HG03442 (cell line): ENCODE data around the gene PLCXD3.
A peak's percentile ranks its signal among the peaks of the same experiment; 100 is the strongest.

Experiments
- ATAC-seq: cut with Tn5 transposase; IDR thresholded peaks from one replicate; pipeline ENCODE4 v1.9.1; 2021; ENCODE audit warnings: mild to moderate bottlenecking, moderate library complexity; ENCODE audit not compliant: unreplicated experiment

PLCXD3 gene

GRCh38 chr5:41291323-41291722 is 219.1 kb downstream of the PLCXD3 start:
- ATAC-seq, result no peak

GRCh38 chr5:41290810-41291209 is 219.6 kb downstream of the PLCXD3 start:
- ATAC-seq, result no peak

DNA sequence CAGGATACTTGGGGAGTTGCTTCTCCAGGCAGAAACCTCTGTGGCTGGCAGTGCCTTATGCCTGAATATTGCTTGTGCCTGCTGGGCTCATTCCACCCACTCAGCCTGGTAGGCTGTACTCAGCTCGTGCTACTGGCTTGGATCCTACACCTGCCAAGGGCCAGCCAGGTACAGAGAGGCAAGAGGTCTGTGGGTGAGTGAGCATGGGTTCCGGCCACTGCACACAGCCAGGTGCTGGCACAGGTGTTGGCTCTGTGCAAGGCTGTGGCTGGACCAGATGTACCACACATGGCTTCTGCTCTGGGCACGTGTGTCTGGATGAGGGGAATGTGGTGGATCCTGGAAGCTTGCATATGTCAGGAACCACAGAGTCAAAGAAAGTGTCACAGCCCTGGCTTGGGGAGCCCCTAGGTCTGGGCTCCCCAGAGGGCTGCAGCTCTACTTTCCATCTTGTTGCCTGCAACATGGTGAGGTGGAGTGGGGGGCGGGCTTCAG is 220.4 kb downstream of the PLCXD3 start:
- no peak for ATAC-seq

DNA sequence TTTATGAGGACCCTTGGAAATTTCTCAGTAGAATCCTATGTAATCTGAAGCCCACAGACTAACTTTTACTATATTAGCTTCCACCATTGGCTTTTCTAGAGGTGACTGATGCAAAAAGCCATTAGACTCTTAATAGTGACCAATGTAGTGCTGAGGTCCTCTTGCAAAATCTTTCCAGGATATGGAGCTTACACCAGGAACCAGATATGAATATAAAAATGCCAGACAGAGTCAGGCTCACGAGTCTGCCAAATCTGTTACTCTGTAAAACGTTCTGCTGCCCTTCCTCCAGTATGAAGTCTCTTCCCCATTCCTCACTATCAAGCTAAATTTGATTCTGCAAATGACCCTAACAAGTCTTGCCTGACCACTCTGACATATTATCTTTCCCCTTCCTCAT is 223.7 kb downstream of the PLCXD3 start:
- ATAC-seq, result no peak

DNA sequence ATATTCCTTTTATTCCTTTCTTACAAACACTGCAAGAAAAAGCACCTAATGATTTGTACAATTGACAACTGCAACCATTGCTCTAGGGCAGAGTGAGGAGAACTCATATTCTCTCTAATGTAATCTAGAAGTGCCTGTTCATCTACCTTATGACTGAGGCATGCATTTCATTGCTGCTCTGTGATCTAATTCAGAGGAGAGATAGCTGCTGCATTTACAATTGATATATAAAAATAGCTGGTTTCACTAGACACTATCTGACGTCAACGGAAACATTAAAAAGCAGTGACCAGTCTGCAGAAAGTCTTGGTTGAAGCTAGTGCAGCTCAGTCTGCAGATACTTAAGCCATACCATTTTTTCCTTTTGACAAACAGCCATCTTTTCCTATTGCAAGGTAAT is 224.2 kb downstream of the PLCXD3 start:
- ATAC-seq, result no peak

- no peak for ATAC-seq
Measured at GRCh38 chr5:41284938-41285337, 225.5 kb downstream of the PLCXD3 start.

- ATAC-seq, result no peak
Measured at GRCh38 chr5:41281215-41281810, 229.1 kb downstream of the PLCXD3 start.

DNA sequence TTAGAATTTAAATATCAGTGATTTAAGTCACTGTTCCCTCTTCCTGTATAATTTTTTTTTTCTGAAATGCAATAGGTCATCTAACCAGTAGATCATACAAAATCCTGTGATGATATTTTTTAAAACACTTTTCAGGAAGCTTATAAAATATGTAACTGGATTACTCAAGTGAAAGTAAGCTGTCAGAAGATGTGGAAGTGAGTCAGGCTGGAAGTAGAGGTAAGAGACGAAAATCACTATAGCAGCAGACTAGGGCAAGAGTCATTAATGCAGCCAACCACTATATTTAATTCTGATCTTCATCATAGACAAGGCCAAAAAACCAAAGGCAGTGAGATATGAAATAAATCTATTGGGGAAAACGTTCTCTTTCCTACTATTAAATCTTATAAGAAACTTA is 231.4 kb downstream of the PLCXD3 start:
- no peak for ATAC-seq

- ATAC-seq, result no peak
Measured at GRCh38 chr5:41277476-41278245, 232.7 kb downstream of the PLCXD3 start.

DNA sequence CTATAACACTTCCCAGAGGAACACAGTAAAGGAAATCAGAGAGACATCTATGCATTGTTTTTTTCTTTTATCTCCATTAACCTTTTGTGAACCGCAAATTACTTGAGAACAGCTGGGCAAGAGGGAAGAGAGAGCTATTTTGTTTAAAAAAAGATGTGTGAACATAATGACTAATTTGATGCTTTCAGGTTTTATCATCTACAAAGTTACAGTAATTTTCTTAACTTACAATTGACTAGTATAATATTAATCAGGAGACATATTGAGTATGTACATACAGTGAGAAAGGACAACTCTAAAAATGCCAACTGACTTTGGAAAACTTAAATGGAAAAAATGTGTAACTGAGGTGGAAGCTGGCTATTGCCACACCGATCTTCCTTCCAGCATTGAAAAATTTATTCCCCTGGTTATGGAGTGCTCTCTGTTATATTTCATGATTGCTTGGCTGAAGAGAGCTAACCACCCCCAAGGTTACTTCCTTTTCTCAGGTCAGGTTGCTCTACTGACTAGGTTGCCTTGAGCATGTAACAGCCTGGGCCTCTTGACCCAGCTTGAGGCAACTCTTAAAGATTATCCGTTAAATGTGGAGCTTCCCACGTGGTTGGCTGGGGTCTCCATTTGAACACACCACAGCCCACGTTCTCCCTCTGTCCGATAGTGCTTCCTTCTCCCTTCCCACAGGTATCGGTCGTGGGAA is 234.4 kb downstream of the PLCXD3 start:
- no peak for ATAC-seq

GRCh38 chr5:41270423-41271251 is 239.8 kb downstream of the PLCXD3 start:
- ATAC-seq, result peak; percentile 89

DNA sequence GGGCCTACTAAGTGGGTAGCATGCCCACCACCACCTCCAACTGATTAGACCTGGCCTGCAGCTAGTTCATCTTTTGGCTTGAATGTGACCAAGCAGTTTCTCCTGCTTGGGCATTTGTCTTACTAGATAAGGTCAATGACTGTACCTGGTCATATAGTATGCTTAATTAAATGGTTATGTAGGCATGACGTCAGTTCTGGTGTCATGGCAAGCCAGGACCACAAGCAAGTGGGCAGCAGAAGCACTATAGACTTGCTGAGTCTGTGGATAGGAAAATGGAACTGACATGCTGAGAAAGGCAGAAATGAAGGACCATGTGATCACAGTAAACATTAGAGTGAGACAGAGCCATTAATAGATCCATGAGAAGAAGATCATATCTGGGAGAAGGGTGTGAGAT is 241.5 kb downstream of the PLCXD3 start:
- ATAC-seq, result no peak

DNA sequence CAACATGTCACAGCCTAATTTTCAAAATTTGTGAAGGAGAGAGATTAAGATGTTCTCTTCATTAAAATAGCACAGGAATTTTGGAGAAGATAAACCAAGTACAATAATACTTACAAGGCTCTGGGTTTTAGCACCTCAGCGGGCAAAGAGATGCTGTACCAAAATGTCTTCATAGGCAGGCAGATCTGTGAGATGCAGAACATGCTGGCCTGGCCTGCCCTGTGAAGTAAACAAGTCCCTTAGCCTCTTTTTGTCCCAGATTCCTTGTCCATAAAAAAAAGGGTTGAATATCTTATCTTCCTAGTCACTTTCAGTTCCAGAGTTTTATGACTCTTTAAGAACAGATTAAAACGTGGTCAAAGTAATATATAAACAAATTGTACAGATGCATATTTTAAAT is 244.0 kb downstream of the PLCXD3 start:
- no peak for ATAC-seq

DNA sequence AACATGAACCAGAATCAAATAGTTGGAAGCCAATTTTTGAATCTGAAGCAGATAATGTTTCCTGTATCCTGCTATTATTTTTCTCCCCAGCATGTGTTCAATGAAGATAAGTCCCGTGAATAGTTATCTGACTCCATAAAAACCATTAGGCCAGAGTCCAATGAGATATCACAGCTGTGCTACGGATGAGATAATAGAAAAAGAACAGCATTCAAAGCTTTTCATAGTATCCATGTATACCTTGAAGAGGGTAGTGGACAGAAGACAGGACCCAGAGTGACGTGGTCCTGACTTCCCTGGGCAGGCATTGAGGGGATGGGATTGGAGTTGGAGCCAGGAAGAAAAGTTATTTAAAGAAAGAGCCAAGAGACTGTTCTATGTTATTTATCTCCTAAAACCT is 246.4 kb downstream of the PLCXD3 start:
- ATAC-seq, result no peak

DNA sequence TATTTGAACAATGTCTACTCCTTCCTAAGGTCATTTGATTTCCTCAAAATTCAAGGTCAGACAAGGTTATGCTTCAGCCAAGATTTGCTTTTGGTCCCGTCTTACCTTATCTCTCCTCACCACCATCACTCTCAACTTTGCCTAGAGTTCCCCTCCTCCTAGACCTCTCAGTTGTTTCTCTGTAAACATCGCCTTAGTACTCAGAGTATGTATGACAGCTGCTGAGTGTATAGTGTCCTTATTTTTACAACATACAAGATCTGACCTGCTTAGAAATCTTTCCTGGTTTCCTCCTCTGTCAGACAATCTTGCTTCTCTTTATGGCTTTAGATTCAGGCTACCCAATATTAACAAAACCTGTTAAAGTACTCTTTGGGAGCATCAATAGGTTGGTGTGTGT is 247.1 kb downstream of the PLCXD3 start:
- no peak for ATAC-seq
